ENCODE results near the gene MIGA2. TPM values are rescaled to one million over a fixed set of nuclear protein-coding genes. Genes with fewer than 3 reads are reported as not detected.
A peak's percentile ranks its signal among the peaks of the same experiment; 100 is the strongest.

The MIGA2 gene
- total and polyA plus RNA-seq, 4 donors = 8.0 to 42.6 (median 16.9) TPM

DNA sequence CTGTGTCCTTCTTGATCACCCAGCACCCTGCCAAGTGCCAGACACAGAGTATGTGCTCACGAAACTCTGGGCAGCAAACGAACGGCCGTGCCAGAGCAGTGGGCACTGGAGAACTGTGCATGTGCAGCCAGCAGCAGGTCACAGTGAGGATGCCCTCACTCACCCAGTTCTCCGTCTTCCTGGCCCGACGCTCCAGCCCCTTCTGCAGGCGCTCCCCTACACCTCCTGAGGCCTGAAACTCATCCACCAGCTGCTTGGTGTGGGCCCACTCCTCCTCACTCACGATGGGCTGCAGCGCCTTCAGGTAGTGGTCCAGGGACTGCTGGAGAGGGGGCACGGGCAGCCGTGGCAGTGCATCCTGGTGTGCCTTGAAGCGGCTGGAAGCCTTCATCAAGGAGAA lies 71.2 kb downstream of the MIGA2 start:
- Histone ChIP-seq H3K36me3 (ENCODE audit: control insufficient read depth in 4 of 4, insufficient read depth in 3 of 4, low read depth in 1 of 4, low read length in 3 of 4) (peaks cover 2 to 17% (median 8%) of the 10 kb centered on the region in 4 donors), H3K27me3 (ENCODE audit: control insufficient read depth in 4 of 4, insufficient read depth in 4 of 4, low read length in 3 of 4) (no peaks in the 10 kb centered on the region), H3K4me1 (ENCODE audit: control insufficient read depth in 4 of 4, insufficient read depth in 4 of 4, low read length in 3 of 4) (peaks cover 2 to 26% (median 20%) of the 10 kb centered on the region in 4 donors), H3K4me3 (ENCODE audit: low read depth in 1 of 3, low read length in 3 of 3) (no peak overlapping the region), H3K9ac (ENCODE audit: low read depth in 1 of 2, low read length in 2 of 2) (no peak overlapping the region), H3K27ac (ENCODE audit: low read depth in 1 of 2, low read length in 2 of 2) (no peak overlapping the region), H3K9me3 (ENCODE audit: control insufficient read depth in 4 of 4, low read length in 3 of 4) (no peaks in the 10 kb centered on the region)
- DNase-seq (ENCODE audit: low spot score) = no peak
- WGBS = 92% methylated on average over 13 of the region's 13 CpGs
- TF ChIP-seq FOXA1 (IDR thresholded peaks at IDR 0.05) = no peak

DNA sequence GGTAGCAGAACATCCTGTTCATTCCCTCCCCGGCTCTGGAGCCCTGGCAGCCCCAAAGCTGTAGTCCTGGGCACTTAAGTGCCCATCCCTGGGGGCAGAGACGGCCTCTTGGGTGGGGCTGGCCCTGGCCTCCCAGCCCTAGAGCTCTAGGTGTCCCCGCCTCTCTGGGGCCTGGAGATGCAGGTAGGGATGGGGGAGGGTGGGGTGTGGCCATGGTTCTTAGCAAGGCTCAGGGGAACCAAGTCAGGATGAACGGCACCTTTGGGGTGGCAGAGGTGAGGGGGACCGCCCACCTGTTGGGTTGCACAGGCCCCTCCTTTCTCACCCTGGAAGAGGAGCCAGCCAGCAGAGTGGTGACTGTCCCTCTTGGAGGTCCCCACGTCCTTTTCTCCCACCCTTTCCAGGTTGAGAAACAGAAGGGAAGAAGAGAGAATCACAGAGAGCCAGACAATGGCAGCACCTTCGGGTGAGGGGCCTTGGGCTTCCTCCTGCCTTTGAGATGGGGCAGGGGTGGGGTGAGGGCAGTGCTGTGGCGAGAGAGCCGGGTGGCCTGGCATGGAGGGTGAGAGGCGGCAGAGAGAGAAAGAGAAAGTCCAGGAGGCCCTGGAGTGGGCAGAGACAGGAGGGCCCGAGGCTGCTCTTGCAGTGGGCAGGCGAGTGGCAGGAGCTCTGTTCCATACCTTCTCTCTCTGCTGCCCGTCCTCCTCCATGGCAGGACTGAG lies 71.8 kb downstream of the MIGA2 start:
- Histone ChIP-seq H3K4me3 (ENCODE audit: low read depth in 1 of 3, low read length in 3 of 3) (no peak overlapping the region), H3K27me3 (ENCODE audit: control insufficient read depth in 4 of 4, insufficient read depth in 4 of 4, low read length in 3 of 4) (no peaks in the 10 kb centered on the region), H3K9ac (ENCODE audit: low read depth in 1 of 2, low read length in 2 of 2) (no peak overlapping the region), H3K36me3 (ENCODE audit: control insufficient read depth in 4 of 4, insufficient read depth in 3 of 4, low read depth in 1 of 4, low read length in 3 of 4) (peaks cover 2 to 17% (median 8%) of the 10 kb centered on the region in 4 donors), H3K4me1 (ENCODE audit: control insufficient read depth in 4 of 4, insufficient read depth in 4 of 4, low read length in 3 of 4) (peaks cover 2 to 28% (median 20%) of the 10 kb centered on the region in 4 donors), H3K27ac (ENCODE audit: low read depth in 1 of 2, low read length in 2 of 2) (no peak overlapping the region), H3K9me3 (ENCODE audit: control insufficient read depth in 4 of 4, low read length in 3 of 4) (no peaks in the 10 kb centered on the region)
- 90% methylated on average over 13 of the region's 13 CpGs for WGBS
- no peak for DNase-seq (ENCODE audit: low spot score)
- TF ChIP-seq SP1 (IDR thresholded peaks at IDR 0.05) (no peak), HNF4A (conservative IDR thresholded peaks at IDR 0.05) (no peak), GABPA (IDR thresholded peaks at IDR 0.05 in 1 of 2, conservative IDR thresholded peaks at IDR 0.05 in 1 of 2) (no peak), TAF1 (conservative IDR thresholded peaks at IDR 0.05) (no peak)

DNA sequence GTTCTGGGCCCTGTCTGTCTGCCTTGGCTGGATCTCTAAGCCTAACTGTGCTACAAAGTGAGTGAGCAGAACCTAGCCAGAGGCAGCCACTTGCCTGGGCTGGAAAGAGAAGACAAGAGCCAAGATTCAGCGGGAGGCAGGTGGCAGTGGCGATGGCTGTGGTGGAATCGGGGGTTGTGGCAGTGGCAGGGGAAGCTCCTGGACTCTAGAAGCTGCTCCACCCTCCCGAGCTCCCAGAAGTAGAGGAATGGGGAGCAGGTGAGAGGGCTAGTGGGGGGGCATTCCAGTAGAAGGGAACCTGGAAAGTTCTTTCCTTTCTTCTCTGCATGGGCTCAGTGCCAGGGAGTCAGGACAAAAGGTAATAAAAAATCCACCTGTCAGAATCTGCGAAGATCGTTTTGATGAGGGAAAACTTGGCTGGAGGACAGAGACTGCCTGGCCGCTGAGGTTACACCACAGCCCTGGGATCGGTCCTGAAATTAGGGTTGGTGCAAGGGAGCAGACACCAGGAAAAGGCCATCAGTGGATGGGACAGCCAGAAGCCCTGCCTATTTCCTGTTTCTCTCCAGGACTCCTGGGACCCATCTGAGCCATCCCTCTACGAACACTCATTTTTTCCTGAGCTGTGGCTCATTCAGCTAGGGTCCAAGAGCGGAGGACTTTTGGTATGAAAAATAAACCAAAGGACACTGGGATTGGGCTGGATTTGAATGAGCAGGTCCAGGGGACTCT lies 72.5 kb downstream of the MIGA2 start:
- Histone ChIP-seq H3K4me3 (ENCODE audit: low read depth in 1 of 3, low read length in 3 of 3) (peak overlapping the region in 2 of 3 donors; percentile 60 to 76), H3K27ac (ENCODE audit: low read depth in 1 of 2, low read length in 2 of 2) (no peak overlapping the region), H3K4me1 (ENCODE audit: control insufficient read depth in 4 of 4, insufficient read depth in 4 of 4, low read length in 3 of 4) (peaks cover 2 to 30% (median 23%) of the 10 kb centered on the region in 4 donors), H3K27me3 (ENCODE audit: control insufficient read depth in 4 of 4, insufficient read depth in 4 of 4, low read length in 3 of 4) (no peaks in the 10 kb centered on the region), H3K36me3 (ENCODE audit: control insufficient read depth in 4 of 4, insufficient read depth in 3 of 4, low read depth in 1 of 4, low read length in 3 of 4) (peaks cover 2 to 17% (median 8%) of the 10 kb centered on the region in 4 donors), H3K9me3 (ENCODE audit: control insufficient read depth in 4 of 4, low read length in 3 of 4) (no peaks in the 10 kb centered on the region), H3K9ac (ENCODE audit: low read depth in 1 of 2, low read length in 2 of 2) (peak overlapping the region in 1 of 2 donors; percentile 50)
- WGBS = 60% methylated on average over 10 of the region's 10 CpGs
- no peak for DNase-seq (ENCODE audit: low spot score)
- TF ChIP-seq HNF4G (IDR thresholded peaks at IDR 0.05) (no peak), RAD21 (IDR thresholded peaks at IDR 0.05) (no peak), FOXA1 (IDR thresholded peaks at IDR 0.05) (no peak), EGR1 (IDR thresholded peaks at IDR 0.05; ENCODE audit: low read depth in 2 of 2) (no peak)
- TF ChIP-seq, protein P1, sequence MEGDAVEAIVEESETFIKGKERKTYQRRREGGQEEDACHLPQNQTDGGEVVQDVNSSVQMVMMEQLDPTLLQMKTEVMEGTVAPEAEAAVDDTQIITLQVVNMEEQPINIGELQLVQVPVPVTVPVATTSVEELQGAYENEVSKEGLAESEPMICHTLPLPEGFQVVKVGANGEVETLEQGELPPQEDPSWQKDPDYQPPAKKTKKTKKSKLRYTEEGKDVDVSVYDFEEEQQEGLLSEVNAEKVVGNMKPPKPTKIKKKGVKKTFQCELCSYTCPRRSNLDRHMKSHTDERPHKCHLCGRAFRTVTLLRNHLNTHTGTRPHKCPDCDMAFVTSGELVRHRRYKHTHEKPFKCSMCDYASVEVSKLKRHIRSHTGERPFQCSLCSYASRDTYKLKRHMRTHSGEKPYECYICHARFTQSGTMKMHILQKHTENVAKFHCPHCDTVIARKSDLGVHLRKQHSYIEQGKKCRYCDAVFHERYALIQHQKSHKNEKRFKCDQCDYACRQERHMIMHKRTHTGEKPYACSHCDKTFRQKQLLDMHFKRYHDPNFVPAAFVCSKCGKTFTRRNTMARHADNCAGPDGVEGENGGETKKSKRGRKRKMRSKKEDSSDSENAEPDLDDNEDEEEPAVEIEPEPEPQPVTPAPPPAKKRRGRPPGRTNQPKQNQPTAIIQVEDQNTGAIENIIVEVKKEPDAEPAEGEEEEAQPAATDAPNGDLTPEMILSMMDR (IDR thresholded peaks at IDR 0.05; ENCODE audit: low read depth, low read length, missing input control) = no peak
- TF ChIP-seq, protein P2, sequence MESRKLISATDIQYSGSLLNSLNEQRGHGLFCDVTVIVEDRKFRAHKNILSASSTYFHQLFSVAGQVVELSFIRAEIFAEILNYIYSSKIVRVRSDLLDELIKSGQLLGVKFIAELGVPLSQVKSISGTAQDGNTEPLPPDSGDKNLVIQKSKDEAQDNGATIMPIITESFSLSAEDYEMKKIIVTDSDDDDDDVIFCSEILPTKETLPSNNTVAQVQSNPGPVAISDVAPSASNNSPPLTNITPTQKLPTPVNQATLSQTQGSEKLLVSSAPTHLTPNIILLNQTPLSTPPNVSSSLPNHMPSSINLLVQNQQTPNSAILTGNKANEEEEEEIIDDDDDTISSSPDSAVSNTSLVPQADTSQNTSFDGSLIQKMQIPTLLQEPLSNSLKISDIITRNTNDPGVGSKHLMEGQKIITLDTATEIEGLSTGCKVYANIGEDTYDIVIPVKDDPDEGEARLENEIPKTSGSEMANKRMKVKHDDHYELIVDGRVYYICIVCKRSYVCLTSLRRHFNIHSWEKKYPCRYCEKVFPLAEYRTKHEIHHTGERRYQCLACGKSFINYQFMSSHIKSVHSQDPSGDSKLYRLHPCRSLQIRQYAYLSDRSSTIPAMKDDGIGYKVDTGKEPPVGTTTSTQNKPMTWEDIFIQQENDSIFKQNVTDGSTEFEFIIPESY (IDR thresholded peaks at IDR 0.05) = no peak
